Measurements from ENCODE around the gene IL3RA.

The IL3RA gene

DNA sequence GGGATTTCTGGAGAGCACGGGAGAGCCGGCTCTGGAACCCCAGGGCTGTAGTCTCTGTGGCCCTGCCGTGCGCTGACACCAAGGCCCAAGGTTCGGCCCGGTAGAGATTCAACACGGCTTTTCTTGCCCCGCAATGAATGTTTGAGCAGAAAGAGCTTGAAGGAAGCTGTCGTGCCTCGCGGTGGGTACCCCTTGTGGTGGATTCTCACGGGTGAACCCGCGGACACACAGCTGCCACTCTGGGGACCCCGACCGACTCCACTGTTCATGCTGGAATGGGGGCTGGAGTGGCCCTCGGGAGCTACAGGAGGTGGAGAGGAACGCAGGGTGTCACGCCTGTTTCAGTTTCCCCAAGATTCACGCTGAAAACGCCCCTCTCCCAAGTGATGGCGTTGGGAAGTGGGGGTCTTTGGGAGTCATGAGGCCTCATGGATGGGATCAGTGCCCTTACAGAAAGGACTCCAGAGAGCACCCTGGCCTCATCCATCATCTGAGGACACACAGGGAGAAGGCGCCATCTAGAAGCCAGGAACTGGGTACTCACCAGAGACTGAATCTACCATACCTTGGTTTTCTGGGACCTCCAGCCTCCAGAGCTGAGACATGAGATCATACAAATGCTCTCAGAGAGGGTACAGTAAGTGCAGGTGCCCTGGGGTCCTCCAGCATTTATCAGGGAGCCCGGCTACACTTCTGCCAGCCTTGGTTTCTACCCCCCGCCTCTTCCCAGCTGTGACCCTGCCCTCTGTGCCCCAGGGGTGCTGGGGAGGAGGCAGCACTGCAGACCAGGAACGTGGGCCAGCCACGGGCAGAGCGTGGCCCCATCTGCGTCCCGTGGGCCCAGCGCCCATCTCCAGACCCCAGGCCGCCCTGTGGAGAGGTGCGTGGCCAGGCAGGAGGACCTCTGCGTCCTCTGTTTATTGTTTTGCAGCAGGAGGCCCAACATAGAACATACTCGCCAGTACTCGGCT lies 49.0 kb downstream of the IL3RA start:
- no peak for DNase-seq

DNA sequence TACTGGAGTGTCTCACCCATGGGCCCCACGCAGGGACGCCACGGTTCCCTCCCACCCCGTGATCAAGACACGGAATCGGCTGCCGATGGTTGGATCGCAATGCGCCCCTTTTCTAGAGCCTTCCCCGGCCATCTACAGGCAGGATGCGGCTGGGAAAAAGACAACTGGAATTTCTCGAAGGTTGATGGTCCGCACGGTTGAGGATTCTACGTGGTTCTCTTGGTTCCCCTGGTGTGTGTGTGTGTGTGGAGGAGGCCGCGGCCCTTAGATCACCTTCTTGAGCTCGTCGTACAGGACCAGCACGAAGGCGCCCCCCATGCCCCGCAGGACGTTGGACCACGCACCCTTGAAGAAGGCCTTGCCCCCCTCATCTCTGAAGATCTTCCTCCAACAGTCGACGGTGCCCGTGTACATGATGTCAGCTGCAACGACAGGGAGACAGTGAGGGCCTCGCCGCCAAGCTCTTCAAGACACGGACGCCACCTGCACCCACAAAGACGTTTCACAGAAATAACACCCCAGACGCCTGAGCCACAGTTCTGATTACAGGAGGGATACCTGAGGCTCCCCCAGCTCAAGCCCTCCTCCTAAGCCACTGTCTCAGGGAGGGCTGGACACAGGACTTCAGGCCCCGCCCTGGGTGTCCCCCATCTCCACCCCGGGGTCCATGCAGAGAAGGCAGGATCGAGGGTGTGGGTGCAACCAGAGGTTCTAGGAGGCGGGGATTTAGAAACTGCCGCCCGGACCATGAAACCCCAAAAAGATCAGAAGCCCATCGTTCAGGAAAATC lies 49.9 kb downstream of the IL3RA start:
- no peak for DNase-seq

DNA sequence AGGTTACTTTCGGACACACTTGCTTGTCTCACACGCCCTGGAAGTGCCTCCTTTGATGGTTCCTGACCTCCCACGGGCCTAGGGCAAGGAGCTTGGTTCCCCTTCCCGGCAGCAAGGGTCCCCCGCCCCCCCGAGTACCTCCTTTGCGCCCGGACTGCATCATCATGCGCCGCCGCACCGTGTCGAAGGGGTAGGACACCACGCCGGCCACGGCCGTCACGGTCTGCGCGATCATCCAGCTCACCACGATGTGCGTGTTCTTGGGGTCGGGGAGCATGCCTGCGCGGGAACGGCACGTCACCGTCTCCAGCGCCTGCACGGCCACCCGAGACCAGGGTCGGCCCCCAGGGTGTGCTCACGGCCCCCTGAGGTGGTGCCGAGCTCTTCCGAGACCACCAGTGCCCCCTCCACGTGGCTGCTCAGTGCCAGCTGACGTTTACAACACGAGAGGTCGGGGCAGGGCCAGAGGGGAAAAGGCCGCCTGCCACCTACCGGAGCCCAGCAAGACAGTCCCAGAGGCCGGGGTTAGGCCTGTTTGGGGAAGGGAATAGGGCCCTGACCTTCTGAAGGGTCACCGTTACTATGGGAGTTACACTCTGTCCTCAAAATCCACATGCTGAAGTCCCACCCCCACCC lies 50.7 kb downstream of the IL3RA start:
- DNase-seq, result no peak

DNA sequence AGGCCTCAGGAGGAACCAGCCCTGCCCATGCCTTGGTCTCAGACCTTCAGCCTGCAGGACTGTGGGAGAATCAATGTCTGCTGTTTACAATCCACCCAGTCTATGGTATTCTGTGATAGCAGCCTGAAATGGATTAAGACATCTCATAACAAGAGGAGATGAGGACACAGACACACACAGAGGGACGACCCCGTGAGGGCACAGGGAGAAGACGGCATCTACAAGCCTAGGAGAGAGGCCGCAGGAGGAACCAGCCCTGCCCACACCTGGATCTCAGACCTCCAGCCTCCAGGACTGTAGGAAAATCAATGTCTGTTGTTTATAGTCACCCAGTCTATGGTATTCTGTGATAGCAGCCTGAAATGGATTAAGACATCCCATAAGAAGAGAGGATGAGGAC lies 52.1 kb downstream of the IL3RA start:
- no peak for DNase-seq

DNA sequence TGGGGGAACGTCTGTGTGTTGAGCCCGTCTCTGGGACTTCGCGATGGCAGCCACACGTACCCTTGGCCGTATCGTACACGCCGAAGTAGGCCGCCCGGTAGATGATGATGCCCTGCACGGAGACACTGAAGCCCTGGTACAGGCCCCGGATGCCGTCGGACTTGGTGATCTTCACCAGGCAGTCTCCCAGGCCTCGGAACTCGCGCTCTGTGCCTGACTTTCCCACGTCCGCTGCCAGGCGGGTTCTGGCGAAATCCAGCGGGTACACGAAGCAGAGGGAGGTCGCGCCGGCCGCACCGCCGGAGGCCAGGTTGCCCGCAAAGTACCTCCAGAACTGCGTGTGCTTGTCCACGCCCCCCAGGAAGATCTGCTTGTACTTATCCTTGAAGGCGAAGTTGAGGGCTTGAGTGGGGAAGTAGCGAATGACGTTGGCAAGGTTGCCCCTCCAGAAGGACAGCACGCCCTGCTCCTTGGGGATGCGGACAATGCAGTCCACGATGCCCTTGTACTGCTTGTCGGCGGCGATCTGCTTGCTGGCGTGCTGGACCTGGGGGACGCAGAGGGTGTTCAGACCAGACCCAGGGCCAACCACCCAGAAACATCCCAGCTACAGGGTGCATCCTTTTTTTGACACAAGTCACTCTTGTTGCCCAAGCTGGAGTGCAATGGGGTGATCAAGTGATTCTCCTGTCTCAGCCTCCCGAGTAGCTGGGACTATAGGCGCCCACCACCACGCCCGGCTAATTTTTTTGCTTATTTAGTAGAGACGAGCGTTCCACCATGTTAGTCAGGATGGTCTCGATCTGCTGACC lies 52.8 kb downstream of the IL3RA start:
- DNase-seq, result no peak

DNA sequence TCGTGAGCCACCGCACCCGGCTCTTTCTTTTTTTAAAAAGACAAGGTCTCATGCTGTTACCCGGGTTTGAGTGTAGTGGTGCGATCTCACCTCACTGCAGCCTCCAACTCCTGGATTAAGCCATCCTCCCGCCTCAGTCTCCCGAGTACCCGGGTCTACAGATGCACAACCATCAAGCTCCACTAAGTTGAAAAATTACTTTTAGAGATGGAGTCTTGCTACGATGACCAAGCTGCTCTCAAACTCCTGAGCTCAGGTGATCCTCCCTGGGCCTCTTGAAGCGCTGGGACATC lies 53.4 kb downstream of the IL3RA start:
- no peak for DNase-seq

DNA sequence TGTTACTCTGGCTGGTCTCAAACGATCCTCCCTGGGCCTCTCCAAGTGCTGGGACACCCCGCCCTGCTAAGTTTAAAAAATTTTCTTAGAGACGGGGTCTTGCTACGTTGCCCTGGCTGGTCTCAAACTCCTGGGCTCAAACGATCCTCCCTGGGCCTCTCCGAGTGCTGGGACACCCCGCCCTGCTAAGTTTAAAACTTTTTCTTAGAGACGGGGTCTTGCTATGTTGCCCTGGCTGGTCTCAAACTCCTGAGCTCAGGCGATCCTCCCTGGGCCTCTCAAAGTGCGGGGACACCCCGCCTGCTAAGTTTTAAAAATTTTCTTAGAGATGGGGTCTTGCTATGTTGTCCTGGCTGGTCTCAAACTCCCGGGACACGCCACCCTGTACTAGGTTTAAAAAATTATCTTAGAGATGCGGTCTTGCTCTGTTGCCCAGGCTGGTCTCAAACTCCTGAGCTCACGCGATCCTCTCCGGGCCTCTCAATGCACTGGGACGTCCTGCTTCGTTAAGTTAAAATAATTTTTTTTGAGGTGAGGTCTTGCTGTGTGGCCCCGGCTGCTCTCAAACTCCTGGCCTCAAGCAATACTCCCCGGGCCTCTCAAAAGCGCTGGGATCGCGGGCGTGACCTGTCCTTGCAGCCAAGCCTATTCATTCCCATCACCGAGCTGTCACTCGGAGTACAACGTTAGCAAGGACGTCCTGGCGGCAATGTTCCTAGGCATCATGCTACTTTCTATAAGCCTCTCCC lies 54.2 kb downstream of the IL3RA start:
- DNase-seq, result no peak

DNA sequence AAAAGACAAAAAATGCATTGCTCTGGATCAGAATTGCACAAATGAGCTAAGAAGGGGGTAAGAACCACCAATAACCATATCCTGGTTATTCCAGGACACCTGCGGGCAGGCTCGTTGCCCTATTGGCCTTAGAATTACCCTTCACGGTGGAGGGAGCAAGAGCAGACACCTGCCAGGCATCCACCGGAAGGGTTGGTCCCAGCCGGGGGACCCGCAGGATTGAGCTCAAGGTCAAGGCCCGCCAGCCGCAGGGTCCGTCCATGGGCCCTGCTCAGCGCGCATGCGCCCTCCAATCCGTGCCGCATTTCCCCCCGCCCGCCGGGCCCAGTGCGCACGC lies 54.8 kb downstream of the IL3RA start:
- DNase-seq, result no peak

DNA sequence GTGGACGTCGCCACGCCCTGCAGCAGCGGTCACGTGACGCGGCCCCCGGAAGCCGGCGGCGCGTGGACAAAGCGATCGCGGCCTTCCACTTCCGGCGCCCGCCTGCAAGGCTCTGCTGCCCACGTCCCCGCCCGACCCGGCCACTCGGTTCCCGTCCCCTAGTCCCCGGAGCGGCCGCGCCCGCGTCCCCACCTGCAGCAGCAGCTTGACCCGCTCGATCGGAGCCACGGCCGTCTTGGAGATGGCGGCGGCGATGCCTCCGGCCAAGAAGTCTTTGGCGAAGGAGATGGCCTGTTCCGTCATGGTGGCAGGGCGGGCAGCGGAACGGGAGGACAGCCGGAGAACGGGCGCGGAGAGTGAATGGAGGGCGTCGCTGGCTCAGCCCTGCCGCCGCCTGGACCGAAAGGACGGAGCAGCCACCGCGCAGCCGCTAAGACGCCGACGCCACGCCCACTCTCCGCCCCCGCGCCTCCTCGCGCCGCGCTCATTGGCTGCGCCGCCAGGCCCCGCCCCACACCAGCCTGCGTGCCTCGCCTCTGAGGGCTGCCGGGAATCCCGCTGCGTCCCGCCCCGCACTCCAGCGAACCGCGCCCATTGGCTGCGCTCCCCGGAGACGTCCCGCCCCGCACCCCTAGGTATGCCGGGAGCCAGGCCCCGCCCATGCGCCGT lies 55.3 kb downstream of the IL3RA start, which contains the start of gene SLC25A6:
TSS of gene SLC25A6 (minus strand) at position 407 of the 669 bp plus-strand sequence. CDS start at position 303, 104 bp downstream.
- no peak for DNase-seq

DNA sequence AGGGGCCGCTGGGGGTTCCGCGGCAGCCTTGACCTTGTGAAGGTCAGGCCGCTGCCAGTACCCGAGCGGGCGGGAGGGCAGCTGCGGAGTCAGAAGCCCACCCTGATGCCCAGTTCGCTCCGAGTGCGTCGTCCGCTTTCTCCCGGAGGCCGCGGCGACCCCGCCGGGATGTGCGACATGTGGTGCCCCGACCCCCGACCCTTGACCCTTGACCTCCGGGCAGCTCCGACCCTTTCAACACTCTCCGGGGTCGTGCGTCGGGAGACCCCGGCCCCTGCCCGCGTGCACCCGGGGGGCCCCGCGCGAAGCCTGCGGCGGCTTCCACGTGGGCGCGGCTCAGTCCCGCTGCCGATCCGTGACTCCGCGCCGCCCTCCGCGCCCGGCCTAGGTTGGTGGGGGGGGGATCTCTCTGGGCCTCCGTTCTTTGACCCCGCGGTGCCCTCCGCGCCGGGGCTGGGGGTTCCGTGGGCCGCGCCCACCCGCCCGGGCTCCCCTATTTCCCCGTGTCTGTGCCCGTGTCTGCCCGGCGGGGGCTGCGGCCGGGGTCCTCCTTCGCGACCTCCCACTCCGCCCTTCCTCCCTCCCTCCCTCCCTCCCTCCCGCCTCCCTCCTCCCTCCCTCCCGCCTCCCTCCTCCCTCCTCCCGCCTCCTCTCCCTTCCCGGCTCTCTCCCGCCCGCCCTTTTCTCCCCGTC lies 55.9 kb downstream of the IL3RA start:
- no peak for DNase-seq

DNA sequence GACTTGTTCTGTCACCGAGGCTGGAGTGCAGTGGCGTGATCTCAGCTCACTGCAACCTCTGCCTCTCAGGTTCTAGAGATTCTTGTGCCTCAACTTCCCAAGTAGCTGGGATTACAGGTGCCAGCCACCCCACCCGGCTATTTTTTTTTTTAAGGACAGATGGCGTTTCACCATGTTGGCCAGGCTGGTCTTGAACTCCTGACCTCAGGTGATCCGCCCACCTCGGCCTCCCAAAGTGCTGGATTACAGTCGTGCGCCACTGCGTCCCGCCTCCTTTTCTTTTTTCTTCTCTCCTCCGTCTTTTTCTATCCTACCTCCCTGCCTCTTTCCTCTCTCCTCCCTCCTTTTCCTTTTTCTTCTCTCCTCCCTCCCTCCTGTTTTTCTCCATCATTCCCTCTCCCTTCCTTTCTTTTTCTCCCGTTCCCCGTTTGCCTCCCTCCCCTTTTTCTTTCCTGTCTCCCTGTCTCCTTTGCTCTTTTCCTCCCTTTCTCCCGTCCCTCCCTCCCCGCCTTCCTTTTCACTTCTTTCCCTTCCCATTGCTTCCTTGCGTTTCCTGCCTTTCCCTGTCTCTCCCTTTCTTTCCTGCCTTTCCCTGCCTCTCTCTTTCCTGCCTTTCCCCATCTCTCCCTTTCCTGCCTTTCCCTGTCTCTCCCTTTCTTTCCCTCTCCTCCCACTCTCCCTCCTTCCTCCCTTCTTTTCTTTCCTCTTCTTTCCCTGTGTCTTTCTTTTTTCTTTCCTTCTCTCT lies 57.5 kb downstream of the IL3RA start:
- DNase-seq, result no peak

DNA sequence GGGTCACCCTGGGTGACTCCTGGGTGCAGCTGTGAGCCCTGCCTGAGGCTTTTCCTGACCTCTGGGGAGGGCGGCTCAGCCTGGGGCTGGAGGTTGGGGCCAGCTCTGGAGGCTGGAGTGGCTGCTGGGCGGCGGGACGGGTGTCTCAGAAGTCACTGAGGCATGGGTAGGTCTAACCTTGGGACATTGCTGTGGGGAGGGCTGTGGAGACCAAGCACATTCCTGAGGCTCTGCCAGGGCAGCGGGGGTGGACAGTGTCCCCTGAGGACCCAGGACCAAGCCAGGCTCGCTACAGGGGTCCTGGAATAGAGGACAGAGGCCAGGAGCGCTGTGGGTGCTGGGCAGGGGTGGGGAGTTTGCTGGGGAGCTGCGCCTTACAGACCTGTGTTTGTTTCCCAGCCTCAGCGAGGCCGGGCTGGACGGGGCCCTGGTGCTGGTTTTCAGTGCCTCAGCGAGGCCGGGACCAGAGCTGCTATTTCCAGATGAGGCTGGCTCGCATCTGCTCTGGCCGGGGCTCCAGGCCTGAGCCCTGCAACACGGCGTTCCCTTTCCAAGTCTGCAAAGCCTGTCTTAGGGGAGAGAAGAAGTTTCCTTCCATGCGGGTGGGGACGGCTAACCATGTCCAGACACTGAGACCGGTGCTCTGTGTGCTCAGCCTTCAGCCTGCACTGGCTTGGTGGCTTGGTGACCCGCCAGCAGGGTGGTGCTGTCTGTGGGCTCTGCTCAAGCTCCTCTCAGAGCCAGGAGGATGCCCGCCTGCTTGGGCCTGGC lies 58.3 kb downstream of the IL3RA start:
- DNase-seq, result no peak

DNA sequence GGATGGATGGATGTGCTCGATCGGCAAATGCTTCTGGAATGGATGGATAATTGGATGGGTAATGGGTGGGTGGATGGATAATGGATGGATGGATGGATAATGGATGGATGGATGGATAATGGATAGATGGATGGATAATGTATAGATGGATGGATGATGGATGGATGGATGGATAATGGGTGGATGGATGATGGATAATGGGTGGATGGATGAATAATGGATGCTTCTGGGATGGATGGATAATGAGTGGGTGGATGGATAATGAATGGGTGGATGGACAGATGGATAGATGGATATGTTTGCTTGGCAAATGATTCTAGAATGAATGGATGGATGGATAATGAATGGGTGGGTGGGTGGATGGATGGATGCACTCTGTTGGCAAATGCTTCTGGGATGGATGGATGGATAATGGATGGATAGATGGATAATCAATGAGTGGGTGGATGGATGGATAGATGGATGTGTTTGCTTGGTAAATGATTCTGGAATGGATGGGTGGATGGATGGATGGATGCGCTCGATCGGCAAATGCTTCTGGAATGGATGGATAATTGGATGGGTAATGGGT lies 59.1 kb downstream of the IL3RA start:
- DNase-seq, result no peak

DNA sequence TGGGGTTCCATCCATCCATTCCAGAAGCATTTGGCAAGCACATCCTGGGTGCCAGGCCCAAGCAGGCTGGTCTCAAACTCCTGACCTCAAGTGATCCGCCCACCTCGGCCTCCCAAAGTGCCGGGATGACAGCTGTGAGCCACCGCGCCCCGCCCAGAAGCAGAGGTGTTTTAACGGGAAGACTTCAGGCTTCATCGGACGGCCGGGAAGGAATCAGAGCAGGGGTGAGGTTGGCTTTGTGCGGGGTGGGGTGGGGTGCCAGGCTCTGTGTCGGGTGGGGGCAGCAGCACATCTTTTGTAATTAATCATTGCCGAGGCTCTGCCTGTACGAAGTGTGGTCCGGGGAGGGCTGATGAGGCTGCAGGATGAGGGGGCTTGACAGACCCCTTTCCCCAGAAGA lies 60.4 kb downstream of the IL3RA start:
- no peak for DNase-seq

DNA sequence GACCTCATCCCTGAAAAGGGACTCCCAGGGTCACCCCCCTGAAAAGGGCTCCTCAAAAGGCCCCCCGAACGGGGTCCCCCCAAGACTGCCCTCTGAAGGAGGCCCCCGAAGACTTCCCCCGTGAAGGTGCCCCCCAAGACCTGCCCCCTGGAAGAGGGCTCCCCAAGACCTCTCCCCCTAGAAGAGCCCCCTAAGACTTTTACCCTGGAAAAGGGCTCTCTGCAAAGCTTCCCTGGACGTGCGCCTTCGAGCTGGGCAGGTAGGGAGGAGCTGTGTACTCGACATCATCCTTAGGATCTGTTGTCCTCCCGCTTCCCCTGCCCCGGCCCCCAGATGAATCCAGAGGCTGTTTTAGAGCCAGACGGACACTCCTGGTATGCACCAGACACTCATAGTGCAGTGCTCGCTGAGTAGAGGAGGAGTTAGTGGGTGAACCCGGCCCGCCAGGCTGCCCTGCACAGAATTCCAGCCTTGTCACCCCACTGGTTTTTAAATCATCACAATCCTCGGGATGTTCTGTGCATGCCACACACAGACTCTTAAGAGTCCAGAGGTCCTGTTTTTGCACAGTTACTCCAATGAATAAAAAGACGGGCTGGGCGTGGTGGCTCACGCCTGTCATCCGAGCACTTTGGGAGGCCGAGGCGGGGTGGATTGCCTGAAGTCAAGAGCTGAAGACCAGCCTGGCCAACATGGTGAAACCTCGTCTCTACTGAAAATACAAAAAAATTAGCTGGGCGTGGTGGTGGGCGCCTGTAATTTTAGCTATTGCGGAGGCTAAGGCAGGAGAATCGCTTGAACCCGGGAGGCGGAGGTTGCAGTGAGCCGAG lies 61.1 kb downstream of the IL3RA start:
- DNase-seq, result no peak

DNA sequence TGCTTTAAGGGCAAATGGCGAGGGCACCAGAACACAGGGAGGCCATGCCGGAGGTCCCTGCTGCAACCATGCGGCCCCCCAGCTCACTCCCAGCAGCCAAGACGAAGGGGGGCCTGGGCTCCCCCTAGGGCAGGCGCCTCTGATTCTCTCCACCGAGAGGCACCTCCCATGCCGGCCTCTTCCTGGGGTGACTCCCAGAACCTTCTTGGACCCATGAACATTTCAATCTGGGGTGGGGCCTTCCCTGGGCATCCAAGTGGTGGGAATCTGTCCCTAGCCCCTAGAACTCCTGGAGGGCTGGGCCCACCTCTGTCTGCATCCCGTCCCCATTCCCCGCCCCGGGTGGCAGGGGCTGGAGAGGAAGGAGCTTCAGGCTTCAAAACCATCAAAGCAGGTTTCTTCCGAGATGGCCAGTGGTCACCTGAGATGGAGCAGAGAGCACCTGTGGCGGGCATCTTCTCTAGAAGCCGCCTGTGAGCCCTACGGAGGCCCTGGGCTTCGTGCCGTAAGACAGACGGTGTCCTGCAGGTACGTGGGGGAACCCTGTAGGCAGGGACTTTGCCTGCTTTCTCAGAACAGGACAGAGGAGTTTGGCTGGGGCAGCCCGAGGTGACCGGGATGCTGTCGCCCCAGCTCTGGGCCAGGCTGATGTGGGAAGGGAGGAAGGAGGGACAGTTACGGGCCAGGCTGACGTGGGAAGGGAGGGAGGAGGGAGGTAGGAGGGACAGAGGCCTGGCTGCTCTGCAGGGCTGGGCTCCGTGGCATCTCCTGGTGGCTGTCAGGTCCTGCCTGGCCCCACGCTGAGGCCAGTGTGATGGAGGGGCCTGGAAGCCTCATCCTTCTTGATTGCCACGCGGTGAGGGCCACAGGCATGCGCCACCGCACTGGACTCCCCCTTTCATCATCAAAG lies 62.1 kb downstream of the IL3RA start:
- DNase-seq, result no peak

DNA sequence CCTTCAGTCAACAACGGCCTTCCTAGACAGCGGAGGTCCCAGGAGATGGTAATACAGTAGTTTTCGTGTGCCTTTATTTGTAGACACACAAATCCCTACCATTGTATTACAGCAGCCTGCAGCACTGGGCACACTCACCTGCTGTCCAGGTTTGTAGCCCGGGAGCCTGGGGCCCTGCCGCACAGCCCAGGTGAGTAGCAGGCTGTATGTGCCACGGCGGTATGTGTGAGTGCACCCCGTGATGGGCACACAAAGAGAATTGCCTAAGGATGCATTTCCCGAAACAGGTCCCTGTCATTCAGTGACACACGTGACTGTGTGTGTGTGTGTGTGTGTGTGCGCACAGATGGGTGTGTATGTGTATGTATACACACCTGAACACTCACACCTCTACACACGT lies 63.5 kb downstream of the IL3RA start:
- no peak for DNase-seq
